HepG2 (cell line): ENCODE results near the gene IFT88. TPM values are rescaled to one million over a fixed set of nuclear protein-coding genes. Genes with fewer than 3 reads are reported as not detected.

Experiments
- BORCS8-MEF2B ChIP-seq: sonication (generic); formaldehyde crosslinking; IDR thresholded peaks from 2 replicates; pipeline ENCODE4 v1.8.0; 2022; ENCODE audit warnings: mild to moderate bottlenecking, missing genetic modification reagents
- CBFB ChIP-seq: sonication (generic); formaldehyde crosslinking; IDR thresholded peaks from 2 replicates; pipeline ENCODE4 v1.4.0; 2020; ENCODE audit warnings: missing genetic modification reagents
- FOXJ3 ChIP-seq: sonication (generic); formaldehyde crosslinking; IDR thresholded peaks from 2 replicates; pipeline ENCODE4 v1.4.0; 2020; ENCODE audit warnings: missing genetic modification reagents, mild to moderate bottlenecking, borderline replicate concordance
- KDM4B ChIP-seq: sonication (generic); formaldehyde crosslinking; IDR thresholded peaks from 2 replicates; pipeline ENCODE4 v1.4.0; 2020; ENCODE audit warnings: missing genetic modification reagents
- MED8 ChIP-seq: sonication (generic); formaldehyde crosslinking; IDR thresholded peaks from 2 replicates; pipeline ENCODE4 v1.8.1; 2023; ENCODE audit warnings: mild to moderate bottlenecking, missing genetic modification reagents; ENCODE audit not compliant: insufficient replicate concordance
- RORA ChIP-seq: sonication (generic); formaldehyde crosslinking; IDR thresholded peaks from 2 replicates; pipeline ENCODE4 v1.5.0; 2020; ENCODE audit warnings: mild to moderate bottlenecking, missing genetic modification reagents, moderate library complexity
- ZEB1 ChIP-seq: IDR thresholded peaks from 2 replicates; pipeline ENCODE4 v1.6.1; 2012; ENCODE audit warnings: mild to moderate bottlenecking, low read depth, inconsistent platforms; ENCODE audit not compliant: insufficient replicate concordance
- ZNF629 ChIP-seq: sonication (generic); formaldehyde crosslinking; conservative IDR thresholded peaks from 2 replicates; pipeline ENCODE4 v1.5.0; 2020; ENCODE audit warnings: missing genetic modification reagents
- polyA plus RNA-seq, 8 experiments: library from polyadenylated mRNA; depleted of rRNA in 3 of 8; stranded (reverse) in 7 of 8; unstranded in 1 of 8; fragments of >200 nt; fragmentation: Illumina TruSeq in 4 of 8; extraction: Trizol in 4 of 8; gene quantifications; 2 replicates each; pipeline versions ENCODE4 v1.2.1 to v1.2.3, GENCODE V29; 2011 to 2016; ENCODE audit warnings: low read depth in 4 of 8, missing spikeins in 1 of 8, mixed read lengths in 1 of 8; ENCODE audit not compliant: insufficient read depth in 1 of 8
- total RNA-seq, 5 experiments: library from RNA; depleted of rRNA; stranded (reverse); fragments of >200 nt; fragmentation: Illumina TruSeq; extraction: Trizol; gene quantifications; 2 replicates each; pipeline ENCODE4 v1.2.3, GENCODE V29; 2016; ENCODE audit warnings: low read depth in 1 of 5
- TF ChIP-seq, protein P1 (sequence below): sonication (generic); formaldehyde crosslinking; IDR thresholded peaks from 2 replicates; pipeline ENCODE4 v1.4.0; 2020; ENCODE audit warnings: missing genetic modification reagents
- TF ChIP-seq, protein P2 (sequence below): sonication (generic); formaldehyde crosslinking; IDR thresholded peaks from 2 replicates; pipeline ENCODE4 v1.8.1; 2022; ENCODE audit warnings: low read depth, mild to moderate bottlenecking, missing genetic modification reagents
- TF ChIP-seq, protein P3 (sequence below): sonication (generic); formaldehyde crosslinking; IDR thresholded peaks from 2 replicates; pipeline ENCODE4 v1.9.0; 2021; ENCODE audit warnings: missing genetic modification reagents, borderline replicate concordance
- TF ChIP-seq, protein P4 (sequence below), 2 experiments: fragments of 450-650 bp in 1 of 2; sonication (generic) in 1 of 2; formaldehyde crosslinking in 1 of 2; IDR thresholded peaks; 2 replicates each; pipeline versions ENCODE4 v1.6.1 to v1.8.0; 2016 to 2022; ENCODE audit warnings: antibody characterized with exemption in 1 of 2, mild to moderate bottlenecking in 1 of 2, missing genetic modification reagents in 1 of 2

Gene IFT88
- total and polyA plus RNA-seq, 2 of the 13 experiments (the other 11 are each of a cell fraction or from before 2014, with no cell fraction given), result 8.4 to 19.9 TPM

DNA sequence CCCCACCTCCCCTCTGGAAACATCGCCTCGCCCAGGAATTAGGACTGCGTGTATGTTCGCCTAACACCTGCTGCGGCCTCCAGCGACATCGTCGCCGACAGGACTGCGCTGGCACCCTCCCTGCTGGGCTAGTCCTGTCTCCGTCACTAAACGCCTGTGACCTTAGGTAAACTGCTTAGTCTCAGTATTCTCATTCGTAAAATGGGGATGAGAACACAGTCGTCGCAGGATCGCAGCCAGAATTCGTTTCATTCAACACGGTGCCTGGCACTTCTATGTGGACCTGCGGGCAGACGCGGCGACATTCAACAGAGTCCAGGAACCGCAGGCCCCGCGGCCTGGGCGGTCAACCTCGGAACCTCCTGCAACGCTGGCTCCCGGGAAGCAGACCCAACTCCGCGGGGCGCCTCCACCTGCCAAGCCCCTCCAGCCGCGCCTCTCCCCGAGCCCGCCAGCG, 41.8 kb upstream of the IFT88 start (continued):
- TF ChIP-seq FOXJ3 (CRISPR knock-in tag) (no peak), KDM4B (0 out of 2 replicates have a peak, but pooled peaks have one; percentile 38), MED8 (no peak), CBFB (no peak), ZNF629 (peak; percentile 94), RORA (CRISPR knock-in tag) (no peak), ZEB1 (no peak), BORCS8-MEF2B (CRISPR knock-in tag) (peak; percentile 28; the same call in 1 of the 2 replicates)
- TF ChIP-seq, protein P1, sequence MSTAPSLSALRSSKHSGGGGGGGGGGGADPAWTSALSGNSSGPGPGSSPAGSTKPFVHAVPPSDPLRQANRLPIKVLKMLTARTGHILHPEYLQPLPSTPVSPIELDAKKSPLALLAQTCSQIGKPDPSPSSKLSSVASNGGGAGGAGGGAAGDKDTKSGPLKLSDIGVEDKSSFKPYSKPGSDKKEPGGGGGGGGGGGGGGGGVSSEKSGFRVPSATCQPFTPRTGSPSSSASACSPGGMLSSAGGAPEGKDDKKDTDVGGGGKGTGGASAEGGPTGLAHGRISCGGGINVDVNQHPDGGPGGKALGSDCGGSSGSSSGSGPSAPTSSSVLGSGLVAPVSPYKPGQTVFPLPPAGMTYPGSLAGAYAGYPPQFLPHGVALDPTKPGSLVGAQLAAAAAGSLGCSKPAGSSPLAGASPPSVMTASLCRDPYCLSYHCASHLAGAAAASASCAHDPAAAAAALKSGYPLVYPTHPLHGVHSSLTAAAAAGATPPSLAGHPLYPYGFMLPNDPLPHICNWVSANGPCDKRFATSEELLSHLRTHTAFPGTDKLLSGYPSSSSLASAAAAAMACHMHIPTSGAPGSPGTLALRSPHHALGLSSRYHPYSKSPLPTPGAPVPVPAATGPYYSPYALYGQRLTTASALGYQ, result no peak
- TF ChIP-seq, protein P2, sequence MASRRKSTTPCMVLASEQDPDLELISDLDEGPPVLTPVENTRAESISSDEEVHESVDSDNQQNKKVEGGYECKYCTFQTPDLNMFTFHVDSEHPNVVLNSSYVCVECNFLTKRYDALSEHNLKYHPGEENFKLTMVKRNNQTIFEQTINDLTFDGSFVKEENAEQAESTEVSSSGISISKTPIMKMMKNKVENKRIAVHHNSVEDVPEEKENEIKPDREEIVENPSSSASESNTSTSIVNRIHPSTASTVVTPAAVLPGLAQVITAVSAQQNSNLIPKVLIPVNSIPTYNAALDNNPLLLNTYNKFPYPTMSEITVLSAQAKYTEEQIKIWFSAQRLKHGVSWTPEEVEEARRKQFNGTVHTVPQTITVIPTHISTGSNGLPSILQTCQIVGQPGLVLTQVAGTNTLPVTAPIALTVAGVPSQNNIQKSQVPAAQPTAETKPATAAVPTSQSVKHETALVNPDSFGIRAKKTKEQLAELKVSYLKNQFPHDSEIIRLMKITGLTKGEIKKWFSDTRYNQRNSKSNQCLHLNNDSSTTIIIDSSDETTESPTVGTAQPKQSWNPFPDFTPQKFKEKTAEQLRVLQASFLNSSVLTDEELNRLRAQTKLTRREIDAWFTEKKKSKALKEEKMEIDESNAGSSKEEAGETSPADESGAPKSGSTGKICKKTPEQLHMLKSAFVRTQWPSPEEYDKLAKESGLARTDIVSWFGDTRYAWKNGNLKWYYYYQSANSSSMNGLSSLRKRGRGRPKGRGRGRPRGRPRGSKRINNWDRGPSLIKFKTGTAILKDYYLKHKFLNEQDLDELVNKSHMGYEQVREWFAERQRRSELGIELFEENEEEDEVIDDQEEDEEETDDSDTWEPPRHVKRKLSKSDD (CRISPR knock-in tag), result no peak
- TF ChIP-seq, protein P3, sequence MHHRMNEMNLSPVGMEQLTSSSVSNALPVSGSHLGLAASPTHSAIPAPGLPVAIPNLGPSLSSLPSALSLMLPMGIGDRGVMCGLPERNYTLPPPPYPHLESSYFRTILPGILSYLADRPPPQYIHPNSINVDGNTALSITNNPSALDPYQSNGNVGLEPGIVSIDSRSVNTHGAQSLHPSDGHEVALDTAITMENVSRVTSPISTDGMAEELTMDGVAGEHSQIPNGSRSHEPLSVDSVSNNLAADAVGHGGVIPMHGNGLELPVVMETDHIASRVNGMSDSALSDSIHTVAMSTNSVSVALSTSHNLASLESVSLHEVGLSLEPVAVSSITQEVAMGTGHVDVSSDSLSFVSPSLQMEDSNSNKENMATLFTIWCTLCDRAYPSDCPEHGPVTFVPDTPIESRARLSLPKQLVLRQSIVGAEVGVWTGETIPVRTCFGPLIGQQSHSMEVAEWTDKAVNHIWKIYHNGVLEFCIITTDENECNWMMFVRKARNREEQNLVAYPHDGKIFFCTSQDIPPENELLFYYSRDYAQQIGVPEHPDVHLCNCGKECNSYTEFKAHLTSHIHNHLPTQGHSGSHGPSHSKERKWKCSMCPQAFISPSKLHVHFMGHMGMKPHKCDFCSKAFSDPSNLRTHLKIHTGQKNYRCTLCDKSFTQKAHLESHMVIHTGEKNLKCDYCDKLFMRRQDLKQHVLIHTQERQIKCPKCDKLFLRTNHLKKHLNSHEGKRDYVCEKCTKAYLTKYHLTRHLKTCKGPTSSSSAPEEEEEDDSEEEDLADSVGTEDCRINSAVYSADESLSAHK, result no peak
- TF ChIP-seq, protein P4, sequence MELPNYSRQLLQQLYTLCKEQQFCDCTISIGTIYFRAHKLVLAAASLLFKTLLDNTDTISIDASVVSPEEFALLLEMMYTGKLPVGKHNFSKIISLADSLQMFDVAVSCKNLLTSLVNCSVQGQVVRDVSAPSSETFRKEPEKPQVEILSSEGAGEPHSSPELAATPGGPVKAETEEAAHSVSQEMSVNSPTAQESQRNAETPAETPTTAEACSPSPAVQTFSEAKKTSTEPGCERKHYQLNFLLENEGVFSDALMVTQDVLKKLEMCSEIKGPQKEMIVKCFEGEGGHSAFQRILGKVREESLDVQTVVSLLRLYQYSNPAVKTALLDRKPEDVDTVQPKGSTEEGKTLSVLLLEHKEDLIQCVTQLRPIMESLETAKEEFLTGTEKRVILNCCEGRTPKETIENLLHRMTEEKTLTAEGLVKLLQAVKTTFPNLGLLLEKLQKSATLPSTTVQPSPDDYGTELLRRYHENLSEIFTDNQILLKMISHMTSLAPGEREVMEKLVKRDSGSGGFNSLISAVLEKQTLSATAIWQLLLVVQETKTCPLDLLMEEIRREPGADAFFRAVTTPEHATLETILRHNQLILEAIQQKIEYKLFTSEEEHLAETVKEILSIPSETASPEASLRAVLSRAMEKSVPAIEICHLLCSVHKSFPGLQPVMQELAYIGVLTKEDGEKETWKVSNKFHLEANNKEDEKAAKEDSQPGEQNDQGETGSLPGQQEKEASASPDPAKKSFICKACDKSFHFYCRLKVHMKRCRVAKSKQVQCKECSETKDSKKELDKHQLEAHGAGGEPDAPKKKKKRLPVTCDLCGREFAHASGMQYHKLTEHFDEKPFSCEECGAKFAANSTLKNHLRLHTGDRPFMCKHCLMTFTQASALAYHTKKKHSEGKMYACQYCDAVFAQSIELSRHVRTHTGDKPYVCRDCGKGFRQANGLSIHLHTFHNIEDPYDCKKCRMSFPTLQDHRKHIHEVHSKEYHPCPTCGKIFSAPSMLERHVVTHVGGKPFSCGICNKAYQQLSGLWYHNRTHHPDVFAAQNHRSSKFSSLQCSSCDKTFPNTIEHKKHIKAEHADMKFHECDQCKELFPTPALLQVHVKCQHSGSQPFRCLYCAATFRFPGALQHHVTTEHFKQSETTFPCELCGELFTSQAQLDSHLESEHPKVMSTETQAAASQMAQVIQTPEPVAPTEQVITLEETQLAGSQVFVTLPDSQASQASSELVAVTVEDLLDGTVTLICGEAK (IDR thresholded peaks at IDR 0.05), result no peak
- TF ChIP-seq, protein P4 (CRISPR knock-in tag; IDR thresholded peaks at IDR 0.05), result 0 out of 2 replicates have a peak, but pooled peaks have one; percentile 62
